Measurements from ENCODE around the gene CXorf58.
A peak's percentile ranks its signal among the peaks of the same experiment; 100 is the strongest.
"Not testable (repeated sequence)": the region's sequence is repeated elsewhere in the genome, so short reads cannot be mapped to it uniquely, and the experiment has no call there.

The CXorf58 gene, protein sequence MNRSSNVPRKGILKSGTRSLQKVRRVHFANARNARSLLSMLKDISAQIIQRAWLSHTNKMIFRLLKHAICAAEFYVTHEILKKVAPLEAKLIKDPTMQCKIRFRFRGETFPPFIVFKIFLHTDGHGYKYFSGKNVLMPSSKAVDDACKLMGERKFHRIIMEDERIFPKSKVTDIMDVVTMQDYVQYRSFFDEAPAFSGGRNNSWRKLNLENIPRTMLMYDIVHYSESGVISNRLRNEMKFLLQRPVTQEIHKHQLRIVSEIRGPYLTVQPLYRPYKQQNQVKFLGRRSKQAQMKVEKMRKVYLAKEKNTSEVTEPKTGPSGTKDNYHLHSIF

GRCh38 chrX:23907498-23908218 is at the start of gene CXorf58, which contains the start of gene APOO:
Gene CXorf58, plus strand, starts transcription at chrX:23908006. Its CDS starts 2,297 bp downstream, at chrX:23910303.
Gene APOO, minus strand, starts transcription at chrX:23907938. Its CDS starts 236 bp downstream, at chrX:23907702.
- DNase-seq, result peak; percentile 62

DNA sequence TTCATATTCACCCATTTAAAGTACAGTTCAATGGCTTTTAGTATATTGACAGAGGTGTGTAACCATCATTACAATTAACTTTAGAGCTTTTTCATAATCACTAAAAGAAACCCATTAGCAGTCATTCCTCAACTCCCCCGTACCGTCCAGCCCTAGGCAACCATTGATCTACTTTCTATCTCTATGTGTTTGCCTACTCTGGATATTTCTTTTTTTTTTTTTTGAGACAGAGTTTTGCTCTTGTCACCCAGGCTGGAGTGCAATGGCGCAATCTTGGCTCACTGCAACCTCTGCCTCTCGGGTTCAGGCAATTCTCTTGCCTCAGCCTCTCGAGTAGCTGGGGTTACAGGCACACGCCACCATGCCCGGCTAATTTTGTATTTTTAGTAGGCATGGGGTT is 48.6 kb upstream of the CXorf58 start:
- not testable (repeated sequence) for DNase-seq

DNA sequence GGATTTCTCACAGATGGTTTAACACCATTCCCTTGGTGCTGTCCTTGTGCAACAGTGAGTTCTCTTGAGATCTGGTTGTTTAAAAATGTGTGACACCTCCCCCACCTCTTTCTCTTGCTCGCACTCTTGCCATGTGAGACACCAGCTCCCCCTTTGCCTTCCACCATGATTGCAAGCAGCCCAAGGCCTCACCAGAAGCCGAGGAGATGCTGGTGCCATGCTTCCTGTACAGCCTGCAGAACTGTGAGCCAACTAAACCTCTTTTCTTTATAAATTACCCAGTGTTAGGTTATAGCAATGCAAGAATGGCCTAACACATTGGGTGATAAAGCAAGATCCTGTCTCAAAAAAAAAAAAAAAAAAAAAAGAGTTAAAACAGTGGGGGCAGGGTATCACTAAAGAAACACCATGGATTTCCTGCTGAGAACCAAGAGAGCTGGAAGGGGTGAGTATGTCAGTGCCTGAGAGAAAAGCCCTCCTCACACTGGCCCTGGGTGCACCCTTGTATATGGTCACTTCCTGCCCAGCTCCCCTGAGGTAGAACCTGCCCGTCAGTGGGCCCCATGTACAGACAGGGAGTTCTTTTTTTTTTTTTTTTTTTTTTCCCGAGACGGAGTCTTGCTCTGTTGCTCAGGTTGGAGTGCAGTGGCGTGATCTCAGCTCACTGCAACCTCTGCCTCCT is 46.5 kb upstream of the CXorf58 start:
- DNase-seq, result no peak

GRCh38 chrX:23861952-23862351 is 45.9 kb upstream of the CXorf58 start:
- not testable (repeated sequence) for DNase-seq

DNA sequence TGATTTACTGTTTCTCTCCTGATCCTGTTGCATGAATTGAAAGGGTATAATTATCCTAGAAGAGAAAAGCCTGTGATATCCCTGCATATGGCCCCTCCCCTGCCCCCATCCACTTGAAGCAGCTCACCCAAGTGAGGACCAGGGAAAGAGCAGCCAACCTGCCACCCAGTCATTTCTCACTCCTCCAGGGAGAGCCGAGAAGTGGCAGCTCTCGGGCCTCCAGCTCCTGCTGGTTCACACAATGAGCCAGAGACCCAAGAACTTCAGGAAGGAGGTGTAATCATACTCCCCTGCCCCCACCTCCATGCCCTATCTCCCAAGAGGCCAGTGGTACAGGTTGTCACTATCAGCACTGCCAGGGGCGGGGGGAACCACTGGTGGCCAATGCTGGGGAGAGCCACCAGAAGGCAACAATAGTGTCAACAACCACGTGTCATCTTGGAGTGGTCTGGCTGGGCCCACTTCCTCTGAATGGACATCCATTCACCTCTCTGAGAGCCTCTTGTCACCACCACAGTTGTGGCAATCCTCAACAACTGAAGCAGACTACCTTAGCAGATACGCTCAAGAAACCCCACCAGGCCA is 43.0 kb upstream of the CXorf58 start:
- DNase-seq, result no peak

- no peak for DNase-seq
Measured at GRCh38 chrX:23870041-23870440, 37.8 kb upstream of the CXorf58 start.

DNA sequence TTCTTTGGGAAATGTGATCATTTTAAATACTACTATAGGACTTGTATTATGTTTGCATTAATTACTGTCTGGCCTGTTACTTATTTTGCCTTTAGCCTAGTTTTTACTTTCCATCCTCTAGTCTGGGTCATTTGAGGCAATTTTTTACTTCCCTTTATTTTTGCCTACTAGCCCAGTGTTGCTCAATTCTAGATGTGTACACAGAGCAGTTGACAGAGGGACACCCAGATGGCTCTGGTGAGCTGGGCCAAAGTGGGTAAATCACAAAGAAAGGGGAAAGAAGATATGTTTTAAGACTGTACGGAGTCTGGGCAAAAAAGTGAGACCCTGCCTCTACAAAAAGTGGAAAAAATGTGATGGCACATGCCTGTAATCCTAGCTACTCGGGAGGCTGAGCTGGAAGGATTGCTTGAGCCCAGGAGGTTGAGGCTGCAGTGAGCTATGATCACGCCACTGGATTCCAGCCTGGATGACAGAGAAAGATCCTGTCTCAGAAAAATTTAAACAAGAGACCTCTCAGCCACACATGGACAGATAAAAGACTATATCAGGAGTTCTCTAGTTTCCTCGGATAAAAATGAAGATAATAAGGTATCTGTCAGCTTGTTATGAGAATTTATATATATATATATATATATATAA is 35.8 kb upstream of the CXorf58 start:
- DNase-seq, result no peak

GRCh38 chrX:23879380-23880090 is 28.3 kb upstream of the CXorf58 start:
- no peak for DNase-seq

- no peak for DNase-seq
Measured at GRCh38 chrX:23883737-23884354, 24.0 kb upstream of the CXorf58 start.

- no peak for DNase-seq
Measured at GRCh38 chrX:23884427-23885024, 23.3 kb upstream of the CXorf58 start.

DNA sequence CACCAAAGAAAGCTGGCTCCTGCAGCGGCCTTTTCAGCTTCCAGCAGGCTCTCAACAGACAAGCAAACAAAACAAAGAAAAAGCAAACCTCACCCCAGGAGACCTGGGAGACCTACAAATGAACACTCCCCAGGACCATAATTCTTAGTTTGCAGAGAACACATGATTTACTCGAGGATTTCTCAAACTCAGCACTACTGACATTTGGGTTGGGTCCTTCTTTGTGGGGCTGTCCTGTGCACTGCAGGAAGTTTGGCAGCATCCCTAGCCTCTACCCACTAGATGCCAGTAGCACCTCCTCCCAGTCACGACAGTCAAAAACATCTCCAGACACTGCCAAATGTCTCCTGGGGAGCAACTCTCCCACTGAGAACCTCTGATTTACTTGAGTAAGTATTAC is 22.0 kb upstream of the CXorf58 start:
- no peak for DNase-seq

DNA sequence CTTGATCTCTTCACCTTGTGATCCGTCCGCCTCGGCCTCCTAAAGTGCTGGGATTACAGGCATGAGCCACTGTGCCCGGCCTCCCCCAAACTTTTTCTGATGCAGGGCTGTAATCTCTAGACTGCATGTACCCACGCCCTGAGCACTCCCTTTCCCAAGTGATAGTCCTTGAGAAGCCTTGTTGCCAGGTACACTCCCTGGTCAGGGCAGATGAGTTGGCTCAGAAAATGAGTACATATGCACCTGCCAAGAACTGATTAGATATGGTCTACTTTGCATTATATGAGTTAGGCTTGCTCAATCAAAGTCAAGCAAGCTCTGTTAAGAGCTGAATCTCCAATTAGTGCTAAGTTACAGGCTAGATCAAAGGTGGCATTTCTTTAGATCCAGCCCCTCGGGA is 20.4 kb upstream of the CXorf58 start:
- no peak for DNase-seq

DNA sequence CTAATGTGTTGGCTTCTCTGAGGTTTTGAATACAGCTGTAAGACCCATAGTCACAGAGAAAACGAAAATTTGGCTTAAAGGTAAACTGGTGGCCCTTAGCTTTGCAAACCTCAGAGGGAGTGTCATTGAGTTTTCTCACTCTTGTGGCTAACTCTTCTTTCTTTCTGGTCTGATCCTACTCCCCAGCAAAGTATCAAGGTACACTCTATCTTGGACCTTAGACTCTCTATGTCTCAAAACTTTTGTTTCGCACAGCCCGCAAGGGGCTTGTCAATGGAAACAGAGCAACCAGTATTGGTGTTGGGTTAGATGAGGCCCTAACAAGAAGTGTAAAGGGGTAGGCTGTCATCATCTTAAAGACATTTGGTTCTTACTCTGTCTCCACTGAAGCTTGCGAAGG is 19.9 kb upstream of the CXorf58 start:
- no peak for DNase-seq

GRCh38 chrX:23888887-23889501 is 18.8 kb upstream of the CXorf58 start:
- DNase-seq, result no peak

DNA sequence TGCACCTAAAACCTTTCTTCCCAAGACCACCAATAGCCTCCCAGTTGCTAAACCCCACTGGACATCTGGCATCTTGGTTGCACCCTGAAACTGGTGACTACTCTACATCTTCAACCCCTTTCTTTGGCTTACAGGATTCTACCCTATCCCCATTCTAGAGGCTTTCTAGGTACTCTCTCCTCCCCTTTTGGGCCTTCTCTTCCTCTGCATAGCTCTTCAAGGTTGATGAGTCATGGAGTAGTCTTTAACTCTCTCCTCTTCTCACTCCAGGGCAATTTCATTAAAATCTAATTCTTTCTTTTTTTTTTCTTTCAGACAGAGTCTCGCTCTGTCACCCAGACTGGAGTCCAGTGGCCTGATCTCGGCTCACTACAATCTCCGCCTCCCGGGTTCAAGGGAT is 16.9 kb upstream of the CXorf58 start:
- DNase-seq, result no peak

- not testable (repeated sequence) for DNase-seq
Measured at GRCh38 chrX:23894993-23895392, 12.8 kb upstream of the CXorf58 start.

DNA sequence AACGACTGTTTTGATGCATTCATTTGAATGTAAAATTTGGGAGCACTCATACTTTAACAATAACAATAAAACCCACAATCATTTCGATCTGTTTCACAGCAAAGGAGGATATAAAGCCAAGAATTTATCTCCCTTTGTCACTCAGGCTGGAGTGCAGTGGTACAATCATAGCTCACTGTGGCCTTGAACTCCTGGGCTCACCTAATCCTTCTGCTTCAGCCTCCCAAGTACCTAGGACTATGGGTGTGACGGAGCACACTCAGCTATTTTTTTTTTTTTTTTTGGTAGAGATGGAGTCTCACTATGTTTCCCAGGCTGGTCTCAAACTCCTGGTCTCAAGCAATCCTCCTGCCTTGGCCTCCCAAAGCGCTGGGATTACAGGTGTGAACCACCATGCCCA is 11.3 kb upstream of the CXorf58 start:
- DNase-seq, result not testable (repeated sequence)

- DNase-seq, result no peak
Measured at GRCh38 chrX:23896981-23897380, 10.8 kb upstream of the CXorf58 start.

- DNase-seq, result no peak
Measured at GRCh38 chrX:23898412-23898959, 9.3 kb upstream of the CXorf58 start.

DNA sequence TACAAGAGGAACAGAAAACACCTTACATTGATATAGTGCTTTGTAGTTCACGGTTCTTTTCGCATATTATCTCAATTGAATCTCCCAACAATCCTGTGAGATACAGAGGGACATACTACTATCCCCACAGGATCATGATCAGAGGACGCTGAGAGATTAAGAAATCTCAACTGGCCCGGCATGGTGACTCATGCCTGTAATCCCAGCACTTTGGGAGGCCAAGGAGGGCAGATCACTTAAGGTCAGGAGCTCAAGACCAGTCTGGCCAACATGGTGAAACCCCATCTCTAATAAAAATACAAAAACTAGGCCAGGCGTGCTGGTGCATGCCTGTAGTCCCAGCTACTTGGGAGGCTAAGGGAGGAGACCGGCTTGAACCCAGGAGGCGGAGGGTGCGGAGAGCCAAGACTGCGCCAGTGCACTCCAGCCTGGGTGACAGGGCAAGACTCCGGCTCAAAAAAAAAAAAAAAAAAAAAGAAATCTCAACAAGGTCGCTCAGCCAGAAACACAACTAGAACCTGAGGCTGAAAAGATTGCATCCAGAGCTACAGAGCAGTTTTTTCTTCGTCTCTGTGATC is 7.5 kb upstream of the CXorf58 start:
- no peak for DNase-seq

All from DMS79 (cell line).